Large intestine (tissue), 12 donors: ENCODE measurements around the gene EIF2B2. TPM values are rescaled to one million over a fixed set of nuclear protein-coding genes. Genes with fewer than 3 reads are reported as not detected.
A peak's percentile ranks its signal among the peaks of the same experiment; 100 is the strongest.

Experiments used
- DNase-seq, 2 donors: peaks; one replicate each; pipeline versions ENCODE4 v3.0.0 to v3.0.0-alpha.2; 2013
- H3K27ac ChIP-seq: one replicate; pipeline ENCODE4 v1.5.1; 2013; ENCODE audit warnings: low read length
- H3K27me3 ChIP-seq: 2 replicates; pipeline ENCODE4 v1.6.1; 2013; ENCODE audit warnings: low read length; ENCODE audit not compliant: control insufficient read depth, insufficient read depth
- H3K36me3 ChIP-seq: 2 replicates; pipeline ENCODE4 v1.6.1; 2013; ENCODE audit warnings: low read length; ENCODE audit not compliant: control insufficient read depth, insufficient read depth
- H3K4me1 ChIP-seq: one replicate; pipeline ENCODE4 v1.6.1; 2013; ENCODE audit warnings: low read length; ENCODE audit not compliant: control insufficient read depth, insufficient read depth
- H3K4me3 ChIP-seq: one replicate; pipeline ENCODE4 v1.5.1; 2013; ENCODE audit warnings: low read length
- H3K9me3 ChIP-seq: one replicate; pipeline ENCODE4 v1.6.1; 2013; ENCODE audit warnings: mild to moderate bottlenecking, low read depth, low read length, moderate library complexity; ENCODE audit not compliant: control insufficient read depth
- whole genome bisulfite sequencing: methylation state at CpG from one replicate; pipeline ENCODE4 v1.1.5; 2013; ENCODE audit warnings: low lambda C conversion rate; ENCODE audit not compliant: insufficient coverage; 5-methylcytosine and 5-hydroxymethylcytosine counted together
- long read RNA-seq, 11 donors: transcript quantifications; one replicate each; lab custom pipeline, GENCODE V29; 2026
- polyA plus RNA-seq: library from polyadenylated mRNA; unstranded; fragments of 120-200 nt; gene quantifications from one replicate; pipeline ENCODE4 v1.2.1, GENCODE V29; 2013

The EIF2B2 gene
- polyA plus RNA-seq, result 39.8 TPM
- long read RNA-seq, donor 1, full-length matches to known transcripts, result 13 of 13 reads
- long read RNA-seq, donor 1, partial matches to known transcripts, result 0 of 13 reads
- long read RNA-seq, donor 1, other reads (novel, unspliced or antisense), result 0 of 13 reads
- long read RNA-seq, donor 2, full-length matches to known transcripts, result 19 of 26 reads
- long read RNA-seq, donor 2, partial matches to known transcripts, result 7 of 26 reads
- long read RNA-seq, donor 2, other reads (novel, unspliced or antisense), result 0 of 26 reads
- long read RNA-seq, donor 3, result 0 reads
- long read RNA-seq, donor 4, full-length matches to known transcripts, result 1 of 1 reads
- long read RNA-seq, donor 4, partial matches to known transcripts, result 0 of 1 reads
- long read RNA-seq, donor 4, other reads (novel, unspliced or antisense), result 0 of 1 reads
- long read RNA-seq, donor 5, full-length matches to known transcripts, result 6 of 11 reads
- long read RNA-seq, donor 5, partial matches to known transcripts, result 5 of 11 reads
- long read RNA-seq, donor 5, other reads (novel, unspliced or antisense), result 0 of 11 reads
- long read RNA-seq, donor 6, full-length matches to known transcripts, result 13 of 13 reads
- long read RNA-seq, donor 6, partial matches to known transcripts, result 0 of 13 reads
- long read RNA-seq, donor 6, other reads (novel, unspliced or antisense), result 0 of 13 reads
- long read RNA-seq, donor 7, full-length matches to known transcripts, result 7 of 7 reads
- long read RNA-seq, donor 7, partial matches to known transcripts, result 0 of 7 reads
- long read RNA-seq, donor 7, other reads (novel, unspliced or antisense), result 0 of 7 reads
- long read RNA-seq, donor 8, full-length matches to known transcripts, result 13 of 13 reads
- long read RNA-seq, donor 8, partial matches to known transcripts, result 0 of 13 reads
- long read RNA-seq, donor 8, other reads (novel, unspliced or antisense), result 0 of 13 reads
- long read RNA-seq, donor 9, full-length matches to known transcripts, result 13 of 18 reads
- long read RNA-seq, donor 9, partial matches to known transcripts, result 5 of 18 reads
- long read RNA-seq, donor 9, other reads (novel, unspliced or antisense), result 0 of 18 reads
- long read RNA-seq, donor 10, full-length matches to known transcripts, result 15 of 15 reads
- long read RNA-seq, donor 10, partial matches to known transcripts, result 0 of 15 reads
- long read RNA-seq, donor 10, other reads (novel, unspliced or antisense), result 0 of 15 reads
- long read RNA-seq, donor 11, full-length matches to known transcripts, result 10 of 10 reads
- long read RNA-seq, donor 11, partial matches to known transcripts, result 0 of 10 reads
- long read RNA-seq, donor 11, other reads (novel, unspliced or antisense), result 0 of 10 reads

DNA sequence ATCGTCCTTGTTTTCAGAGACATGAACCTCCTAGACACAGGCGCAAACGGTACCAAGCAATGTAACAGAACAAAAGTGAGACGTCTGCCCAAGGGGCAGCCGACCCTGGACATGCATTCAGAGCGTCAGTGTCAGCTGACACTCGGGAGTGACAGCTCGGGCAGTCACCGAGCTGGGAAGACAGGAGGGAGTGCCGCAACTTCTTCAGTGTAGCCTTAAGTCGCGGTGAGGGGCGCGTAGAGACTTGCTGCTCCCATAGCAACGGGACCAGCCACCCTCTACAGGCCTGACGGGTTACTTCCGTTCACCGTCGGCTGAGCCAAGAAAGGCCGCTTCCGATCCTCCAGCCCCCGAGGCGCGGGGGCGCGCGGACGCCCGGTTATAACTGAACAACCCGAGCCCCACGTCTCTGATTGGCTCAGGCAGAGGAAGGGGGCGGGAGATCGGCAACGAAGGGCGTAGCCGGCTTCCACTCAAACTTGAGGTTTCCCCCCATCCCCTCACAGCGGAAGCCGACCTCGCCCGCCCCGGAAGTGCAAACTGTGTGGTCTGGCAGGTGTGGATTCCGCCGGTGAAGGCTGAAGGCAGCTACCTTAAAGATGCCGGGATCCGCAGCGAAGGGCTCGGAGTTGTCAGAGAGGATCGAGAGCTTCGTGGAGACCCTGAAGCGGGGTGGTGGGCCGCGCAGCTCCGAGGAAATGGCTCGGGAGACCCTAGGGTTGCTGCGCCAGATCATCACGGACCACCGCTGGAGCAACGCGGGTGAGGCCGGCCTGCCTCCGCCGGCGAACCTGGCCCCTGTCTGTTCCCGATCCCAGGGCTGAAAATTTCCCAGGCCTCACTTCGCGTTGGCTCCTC lies at the start of gene EIF2B2:
TSS of gene EIF2B2 (plus strand) at position 530 of the 858 bp plus-strand sequence. CDS start at position 600, 70 bp downstream.
- Histone ChIP-seq H3K36me3 (peaks cover 22% of the 10 kb centered on the region), H3K9me3 (no peaks in the 10 kb centered on the region), H3K27me3 (no peaks in the 10 kb centered on the region), H3K27ac (peak within 1 kb of the TSS; percentile 85), H3K4me1 (peaks cover 5% of the 10 kb centered on the region), H3K4me3 (peak within 1 kb of the TSS; percentile 90)
- peak; percentile 96 to 99 for DNase-seq
- WGBS, result no CpG with 5 or more reads among the region's 66 CpGs

DNA sequence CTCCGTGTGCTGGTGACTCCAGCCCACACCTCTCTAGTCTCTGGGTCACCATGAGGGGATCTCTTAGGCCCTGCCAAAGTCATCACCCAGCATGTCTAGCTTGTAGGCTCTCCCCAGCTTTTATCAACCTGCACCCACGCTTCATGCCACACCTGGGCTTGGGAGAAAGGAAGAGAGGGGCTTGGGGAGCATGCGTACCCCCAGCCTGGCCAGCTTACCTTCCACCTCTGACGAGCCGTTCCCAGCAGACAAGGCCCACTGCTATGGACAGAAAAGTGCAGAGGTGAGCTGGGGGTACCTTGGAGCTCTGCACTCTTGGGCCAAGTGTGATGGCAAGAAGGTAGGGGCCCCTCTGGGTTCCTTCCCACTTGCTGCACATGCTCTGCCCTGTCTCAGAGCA lies 49.0 kb upstream of the EIF2B2 start:
- Histone ChIP-seq H3K4me1 (peaks cover 65% of the 10 kb centered on the region), H3K36me3 (peaks cover 3% of the 10 kb centered on the region), H3K27ac (no peak overlapping the region), H3K27me3 (no peaks in the 10 kb centered on the region), H3K4me3 (peak overlapping the region; percentile 49), H3K9me3 (no peaks in the 10 kb centered on the region)
- no peak for DNase-seq
- no CpG with 5 or more reads among the region's 5 CpGs for WGBS

DNA sequence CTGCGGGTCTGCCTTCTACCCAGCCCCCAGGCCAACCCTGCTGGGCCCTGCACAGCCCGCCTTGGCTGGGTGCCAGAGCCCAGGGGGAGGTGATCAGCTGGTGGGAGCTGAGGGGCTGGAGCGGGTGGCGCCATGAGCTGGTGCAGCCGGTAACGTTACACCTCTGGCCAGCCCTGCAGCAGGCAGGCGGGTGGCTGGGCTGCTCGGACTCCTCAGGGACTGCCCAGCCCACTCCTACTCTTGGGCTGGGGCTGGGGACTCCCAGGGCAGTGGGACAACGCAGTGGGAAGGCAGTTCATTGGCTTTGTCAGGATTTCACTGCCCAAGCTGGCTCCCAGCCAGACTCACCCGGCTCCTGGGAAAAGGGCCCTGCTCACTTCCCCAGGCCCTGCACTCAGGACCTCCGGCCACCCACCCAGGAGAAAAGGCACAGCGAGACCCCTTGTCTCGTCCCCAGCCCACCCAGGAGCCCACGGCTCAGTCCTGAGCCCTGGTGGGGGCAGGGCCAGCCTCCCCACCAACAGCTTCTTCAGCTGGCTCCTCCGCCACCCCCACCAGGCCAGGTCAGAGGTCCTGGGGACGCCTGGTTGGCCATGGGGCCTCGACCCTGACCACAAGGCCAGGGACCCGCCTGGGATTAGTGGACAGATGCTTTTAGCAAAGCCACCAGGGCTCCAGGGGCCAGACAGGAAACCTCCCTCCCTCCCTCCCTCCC lies 48.3 kb upstream of the EIF2B2 start:
- no peaks in the 10 kb centered on the region for H3K27me3 ChIP-seq
- DNase-seq, result peak in 1 of 2 donors; percentile 39
- no peaks in the 10 kb centered on the region for H3K36me3 ChIP-seq
- no peak overlapping the region for H3K27ac ChIP-seq
- H3K4me3 ChIP-seq, result peak overlapping the region; percentile 49
- H3K4me1 ChIP-seq, result peaks cover 61% of the 10 kb centered on the region
- WGBS, result no CpG with 5 or more reads among the region's 18 CpGs
- H3K9me3 ChIP-seq, result no peaks in the 10 kb centered on the region

DNA sequence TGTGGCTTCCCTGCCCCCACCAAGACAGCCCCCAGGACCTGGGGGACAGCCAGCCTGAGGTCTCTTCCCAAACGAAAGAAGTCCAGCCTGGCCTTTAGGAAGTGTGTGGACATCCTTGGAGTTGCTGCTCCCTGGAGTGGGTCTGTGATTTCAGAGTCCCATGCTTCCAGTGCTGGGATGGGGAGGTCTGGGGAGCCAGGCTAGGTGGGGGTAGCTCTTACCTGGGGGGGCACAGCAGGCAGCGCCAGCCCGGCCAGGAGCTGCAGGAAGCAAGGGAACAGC lies 47.8 kb upstream of the EIF2B2 start:
- no peaks in the 10 kb centered on the region for H3K9me3 ChIP-seq
- H3K4me1 ChIP-seq, result peaks cover 56% of the 10 kb centered on the region
- H3K27me3 ChIP-seq, result no peaks in the 10 kb centered on the region
- peak overlapping the region; percentile 49 for H3K4me3 ChIP-seq
- H3K36me3 ChIP-seq, result no peaks in the 10 kb centered on the region
- DNase-seq, result peak in 1 of 2 donors; percentile 22
- no peak overlapping the region for H3K27ac ChIP-seq
- no CpG with 5 or more reads among the region's 3 CpGs for WGBS

DNA sequence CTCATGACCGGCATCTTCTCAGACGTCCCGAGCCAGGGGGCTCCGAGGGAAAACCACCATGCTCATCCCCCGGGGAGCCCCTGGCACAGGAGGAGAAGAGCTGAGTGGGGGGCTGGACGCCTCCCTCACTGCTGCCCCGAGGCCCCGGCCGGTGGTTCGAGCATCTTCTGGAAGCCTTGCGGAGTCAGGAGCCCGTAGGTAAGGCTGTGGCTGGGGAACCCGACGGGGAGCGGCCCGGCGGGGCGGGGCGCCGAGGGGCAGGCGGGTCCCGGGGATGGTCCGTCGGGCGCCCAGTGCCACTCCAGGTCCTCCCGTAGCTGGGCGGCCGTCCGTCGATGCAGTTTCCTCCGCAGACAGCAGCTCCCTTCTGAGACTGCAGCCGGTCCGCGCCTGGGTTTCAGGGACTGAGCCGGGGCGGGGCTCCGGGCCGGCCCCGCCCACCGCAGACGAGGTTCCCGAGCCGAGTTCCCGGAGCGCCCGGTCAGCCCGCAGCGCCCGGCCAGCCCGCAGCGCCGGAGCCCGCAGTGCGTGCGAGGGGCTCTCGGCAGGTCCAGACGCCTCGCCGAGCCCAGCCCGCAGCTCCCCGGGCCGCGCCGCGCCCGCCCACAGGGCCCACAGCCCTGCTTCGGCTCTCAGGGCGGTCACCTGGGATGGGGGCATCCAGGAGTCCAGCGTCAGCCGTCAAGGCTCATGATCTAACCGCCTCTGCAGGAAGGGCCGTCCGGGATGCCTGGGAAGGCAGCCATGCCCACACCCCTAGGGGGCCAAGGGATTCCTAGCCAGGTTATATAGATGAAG lies 47.3 kb upstream of the EIF2B2 start, which contains the start of gene PGF:
TSS of gene PGF (minus strand) at position 369 of the 798 bp plus-strand sequence. CDS start at position 14, 355 bp downstream.
- Histone ChIP-seq H3K27me3 (no peaks in the 10 kb centered on the region), H3K27ac (no peak within 1 kb of the TSS), H3K9me3 (no peaks in the 10 kb centered on the region), H3K4me1 (peaks cover 51% of the 10 kb centered on the region), H3K4me3 (peak within 1 kb of the TSS; percentile 49), H3K36me3 (no peaks in the 10 kb centered on the region)
- peak; percentile 50 to 74 for DNase-seq
- WGBS, result no CpG with 5 or more reads among the region's 73 CpGs

DNA sequence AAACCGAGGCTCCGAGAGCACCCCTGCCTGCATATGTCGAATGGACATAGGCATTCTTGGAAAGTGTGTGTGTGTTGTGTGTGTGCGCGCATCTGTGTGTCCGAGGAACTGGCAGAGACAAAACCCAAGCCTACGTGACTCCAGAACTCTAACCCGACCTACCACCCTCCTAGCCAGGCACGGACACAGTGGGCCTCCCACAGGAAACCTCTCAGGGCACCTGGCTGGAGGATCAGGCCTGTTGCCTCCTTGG lies 46.8 kb upstream of the EIF2B2 start:
- Histone ChIP-seq H3K9me3 (no peaks in the 10 kb centered on the region), H3K4me3 (peak overlapping the region; percentile 26), H3K4me1 (peaks cover 46% of the 10 kb centered on the region), H3K27me3 (no peaks in the 10 kb centered on the region), H3K36me3 (no peaks in the 10 kb centered on the region), H3K27ac (no peak overlapping the region)
- DNase-seq, result no peak
- no CpG with 5 or more reads among the region's 9 CpGs for WGBS

DNA sequence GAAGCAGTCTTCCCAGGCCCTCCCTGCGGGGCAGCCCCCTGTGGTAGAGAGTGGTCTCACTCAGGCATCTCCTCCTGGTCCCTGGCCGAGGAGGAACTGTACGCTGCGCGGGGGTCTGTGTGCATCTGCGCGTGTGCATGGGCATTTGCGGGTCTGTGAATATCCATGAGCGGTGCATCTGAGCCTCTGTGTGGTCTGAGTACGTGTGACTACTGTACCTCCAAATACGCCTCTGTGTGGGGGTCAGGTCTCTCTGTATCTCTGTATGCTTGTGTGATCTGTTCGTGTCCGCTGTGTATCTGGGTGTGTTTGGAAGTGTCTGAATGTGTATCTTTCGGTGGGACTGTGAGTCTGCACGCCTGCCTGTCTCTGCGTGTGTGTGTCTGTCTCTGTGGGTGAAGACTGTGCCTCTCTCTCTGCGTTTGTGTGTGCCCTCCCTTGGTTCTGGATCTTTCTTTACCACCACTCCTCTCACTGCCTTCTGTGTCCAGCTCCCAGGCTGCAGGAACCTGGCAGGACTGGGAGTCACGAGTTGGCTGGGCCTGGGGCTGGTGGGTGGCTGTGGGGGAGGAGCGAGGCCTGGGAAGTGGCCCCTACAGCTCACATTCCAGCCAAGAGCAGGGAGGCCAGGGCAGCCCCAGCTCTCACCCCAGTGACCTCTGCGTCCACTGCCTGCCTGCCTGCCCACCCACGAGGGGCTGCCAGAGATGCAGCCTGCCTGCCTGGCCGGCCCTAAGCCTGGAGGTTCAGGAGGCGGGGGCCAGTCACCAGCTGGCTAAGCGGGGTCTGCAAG lies 46.2 kb upstream of the EIF2B2 start:
- H3K27me3 ChIP-seq, result no peaks in the 10 kb centered on the region
- no peak overlapping the region for H3K27ac ChIP-seq
- no peaks in the 10 kb centered on the region for H3K9me3 ChIP-seq
- H3K36me3 ChIP-seq, result no peaks in the 10 kb centered on the region
- WGBS, result no CpG with 5 or more reads among the region's 24 CpGs
- DNase-seq, result no peak
- no peak overlapping the region for H3K4me3 ChIP-seq
- peaks cover 41% of the 10 kb centered on the region for H3K4me1 ChIP-seq

DNA sequence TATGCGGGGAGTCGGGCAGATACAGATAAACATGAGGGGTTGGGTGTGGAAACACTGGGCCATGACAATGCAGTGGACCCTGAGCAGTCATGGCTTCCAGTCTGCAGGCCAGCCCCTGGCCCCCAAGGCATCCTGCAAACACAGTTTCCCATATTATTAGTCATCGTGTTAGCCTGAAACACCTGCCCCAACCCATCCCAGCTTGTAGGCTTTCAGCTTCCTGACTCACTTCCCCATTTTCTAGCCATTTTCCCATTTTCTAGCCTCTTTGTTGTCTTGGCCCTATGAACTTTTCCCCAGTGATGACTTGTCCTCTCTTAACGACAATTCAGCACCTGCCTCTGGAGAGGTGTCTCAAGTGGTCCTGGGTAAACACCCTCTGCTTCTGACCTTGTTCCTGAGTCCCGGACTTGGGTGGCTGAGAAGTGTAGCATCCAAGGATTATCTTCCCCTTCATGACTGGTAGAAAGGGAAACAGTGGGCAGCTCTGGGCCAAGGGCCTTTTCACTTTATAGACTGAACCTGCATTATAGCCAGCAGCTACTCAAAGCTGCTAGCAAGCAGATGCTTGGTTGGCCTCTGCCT lies 43.0 kb upstream of the EIF2B2 start:
- H3K9me3 ChIP-seq, result no peaks in the 10 kb centered on the region
- peaks cover 9% of the 10 kb centered on the region for H3K4me1 ChIP-seq
- H3K36me3 ChIP-seq, result no peaks in the 10 kb centered on the region
- DNase-seq, result no peak
- H3K27me3 ChIP-seq, result no peaks in the 10 kb centered on the region
- H3K4me3 ChIP-seq, result no peak overlapping the region
- WGBS, result no CpG with 5 or more reads among the region's 5 CpGs
- H3K27ac ChIP-seq, result no peak overlapping the region
